Epidermal melanocyte (primary cell): ENCODE measurements around the gene CAV3.

Source experiments
- DNase-seq: peaks from one replicate; pipeline ENCODE4 v3.0.0; 2011; ENCODE audit warnings: low spot score; ENCODE audit not compliant: insufficient read length

Gene CAV3

GRCh38 chr3:8761866-8762265 is 28.3 kb downstream of the CAV3 start:
- DNase-seq: no peak

DNA sequence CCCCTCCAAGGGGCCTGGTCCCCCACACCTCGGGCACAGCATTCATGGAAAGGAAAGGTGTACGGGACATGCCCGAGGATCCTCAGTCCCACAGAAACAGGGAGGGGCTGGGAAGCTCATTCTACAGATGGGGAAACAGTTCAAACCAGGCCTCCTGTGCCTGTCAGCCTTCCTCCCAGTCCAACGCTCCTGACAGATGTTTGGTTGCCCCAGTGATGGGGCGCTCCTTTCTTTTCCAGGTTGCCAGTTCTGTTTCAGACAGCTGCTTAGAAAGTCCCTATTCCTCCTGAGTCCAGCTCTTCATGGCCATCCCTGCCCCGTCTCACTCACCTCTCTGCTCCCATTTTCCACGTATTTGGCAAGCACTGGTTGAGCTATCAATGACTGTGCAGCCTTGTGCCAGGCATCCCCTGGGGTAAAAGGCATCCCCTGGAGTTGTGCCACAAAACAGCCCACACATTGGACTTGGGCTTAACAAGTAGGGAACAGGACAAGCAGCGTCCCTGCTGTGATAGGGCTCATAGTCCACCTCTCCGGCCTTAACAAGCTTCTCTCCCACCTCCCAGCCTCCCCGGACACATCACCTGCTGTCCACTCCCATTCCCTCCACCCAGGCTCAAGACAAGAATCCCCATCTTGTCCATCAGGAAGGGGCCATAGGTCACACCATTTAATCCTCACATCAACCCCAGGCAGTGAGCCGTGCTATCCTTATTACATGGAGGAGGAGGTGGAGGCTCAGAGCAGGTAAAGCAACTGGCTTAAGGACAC is 29.2 kb downstream of the CAV3 start:
- DNase-seq: no peak

DNA sequence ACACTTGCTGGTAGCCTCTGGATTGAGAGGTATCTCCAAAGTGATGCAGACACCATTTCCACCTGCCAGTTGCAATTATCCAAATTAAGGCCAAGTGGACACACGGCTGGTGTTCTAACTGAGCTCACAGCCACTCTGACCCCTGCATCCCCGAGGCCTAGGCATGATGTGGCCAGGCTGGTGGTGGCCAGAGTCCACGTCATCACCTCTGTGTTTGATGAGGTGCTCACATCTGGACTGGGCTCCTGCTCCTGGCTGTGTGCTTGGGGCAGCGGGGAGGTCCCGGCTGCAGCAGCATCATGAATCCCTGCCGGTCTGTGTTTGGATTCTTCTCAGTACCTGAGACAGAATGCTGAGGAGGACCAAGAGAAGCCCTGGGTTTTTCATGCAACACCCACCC is 30.9 kb downstream of the CAV3 start:
- DNase-seq: no peak

- no peak for DNase-seq
These were observed 31.9 kb downstream of the CAV3 start for GRCh38 chr3:8765528-8765927.

DNA sequence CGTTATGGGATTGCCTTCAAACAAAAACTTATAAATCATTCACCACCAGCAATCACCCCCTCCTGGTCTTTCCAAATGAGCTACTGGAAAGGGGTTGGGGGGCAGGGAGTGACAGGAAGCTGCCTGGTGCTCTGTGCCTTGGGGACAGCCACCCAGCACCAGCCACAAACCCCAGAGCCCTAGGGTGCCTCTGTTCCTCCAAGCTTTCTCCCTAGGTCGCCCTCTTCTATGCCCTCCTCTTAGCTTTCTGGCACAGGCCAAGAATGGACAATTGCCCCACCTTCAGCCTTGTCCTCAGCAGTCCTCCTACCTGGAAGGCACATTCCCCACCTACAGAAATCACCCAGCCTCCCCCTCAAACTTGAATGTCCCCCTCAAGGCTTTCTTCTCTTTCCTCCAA is 32.5 kb downstream of the CAV3 start:
- DNase-seq: no peak

DNA sequence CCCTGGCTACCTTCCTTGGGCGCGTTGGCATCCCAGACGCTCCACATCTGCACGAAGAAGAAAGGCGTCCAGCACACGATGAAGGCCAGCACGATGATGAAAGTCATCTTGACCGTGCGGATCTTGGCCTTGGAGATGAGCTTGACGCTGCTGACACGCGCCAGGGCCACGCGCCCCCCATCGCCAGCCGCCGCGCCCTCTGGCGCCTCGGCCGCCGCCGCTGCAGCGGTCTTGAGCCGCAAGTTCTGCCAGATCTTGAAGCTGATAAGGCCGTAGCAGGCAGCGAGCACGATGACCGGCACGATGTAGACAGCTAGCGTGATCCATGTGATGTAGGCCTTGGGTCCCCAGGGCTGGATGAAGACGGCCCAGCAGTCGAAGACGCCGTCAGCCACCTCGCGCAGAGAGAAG is 33.7 kb downstream of the CAV3 start:
- no peak for DNase-seq

GRCh38 chr3:8767667-8768363 is 34.2 kb downstream of the CAV3 start:
- DNase-seq: no peak

- no peak for DNase-seq
These were observed 34.9 kb downstream of the CAV3 start for GRCh38 chr3:8768364-8769087.

DNA sequence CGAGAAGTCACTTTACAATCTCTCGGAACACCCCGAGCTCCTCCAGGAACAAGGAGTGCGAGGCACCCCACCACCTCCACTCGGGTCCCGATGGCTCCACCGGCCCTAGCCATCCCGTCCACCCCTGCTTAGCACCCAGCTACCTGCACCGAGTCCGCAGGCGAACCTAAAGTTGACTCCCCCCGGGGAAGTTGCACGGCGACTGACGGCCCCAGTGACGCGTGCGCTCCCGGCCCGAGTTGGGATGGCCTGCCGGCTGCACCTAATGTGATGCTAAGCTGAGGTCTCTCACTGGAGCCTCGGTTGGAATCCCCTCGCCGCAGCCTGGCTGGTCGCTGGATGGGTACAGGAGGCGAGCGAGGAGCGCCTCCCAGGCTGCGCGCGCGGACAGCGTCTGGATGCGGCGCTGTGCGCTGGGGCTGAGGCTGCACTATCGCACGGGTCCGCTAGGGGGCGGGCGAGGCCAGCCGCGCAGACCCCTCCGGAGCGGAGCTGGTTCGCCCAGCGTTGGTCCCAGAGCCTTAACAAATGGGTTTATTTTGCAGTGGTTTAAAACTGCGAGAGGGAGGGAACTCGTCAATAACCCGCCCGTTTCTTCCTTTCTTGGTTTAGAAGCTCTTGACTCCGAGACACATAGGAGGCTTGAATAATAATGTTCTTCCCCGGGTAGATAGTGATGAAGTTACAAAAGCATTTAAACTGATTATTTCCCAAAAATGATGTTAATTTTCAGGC is 35.7 kb downstream of the CAV3 start, which contains the start of gene OXTR:
OXTR (minus strand) TSS at position 526 of the 735 bp plus-strand sequence. CDS start 1,426 bp downstream, outside the sequence.
- peak; percentile 95 for DNase-seq

DNA sequence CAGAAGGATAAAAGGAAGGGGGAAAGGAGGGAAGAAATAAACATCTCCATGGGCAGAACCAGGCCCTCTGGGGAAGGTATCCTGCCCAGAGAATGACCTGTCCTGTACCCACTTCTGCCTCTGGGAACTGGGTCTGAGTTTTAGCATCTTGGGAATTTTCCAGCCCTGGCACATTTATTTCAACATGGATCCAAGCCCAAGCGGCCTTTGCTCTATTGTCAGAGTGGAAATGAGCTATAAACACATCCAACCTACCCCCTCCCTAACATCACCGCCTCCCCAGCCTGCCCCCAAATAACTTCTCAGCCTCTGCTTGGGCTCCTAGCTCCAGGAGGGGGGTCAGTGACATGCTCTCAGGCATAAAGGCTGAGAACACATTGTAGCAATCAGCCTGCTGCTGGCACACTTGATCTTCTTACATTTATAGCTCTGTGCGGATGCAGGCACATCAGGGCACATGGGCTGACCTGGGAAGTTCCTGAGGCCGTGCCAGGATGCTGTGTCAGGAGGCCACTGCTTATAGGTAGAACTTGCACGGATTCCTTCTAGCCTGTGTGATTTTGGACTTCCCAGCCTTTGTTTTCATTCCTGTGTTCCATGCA is 40.4 kb downstream of the CAV3 start:
- no peak for DNase-seq

- no peak for DNase-seq
These were observed 41.6 kb downstream of the CAV3 start for GRCh38 chr3:8775181-8775580.

DNA sequence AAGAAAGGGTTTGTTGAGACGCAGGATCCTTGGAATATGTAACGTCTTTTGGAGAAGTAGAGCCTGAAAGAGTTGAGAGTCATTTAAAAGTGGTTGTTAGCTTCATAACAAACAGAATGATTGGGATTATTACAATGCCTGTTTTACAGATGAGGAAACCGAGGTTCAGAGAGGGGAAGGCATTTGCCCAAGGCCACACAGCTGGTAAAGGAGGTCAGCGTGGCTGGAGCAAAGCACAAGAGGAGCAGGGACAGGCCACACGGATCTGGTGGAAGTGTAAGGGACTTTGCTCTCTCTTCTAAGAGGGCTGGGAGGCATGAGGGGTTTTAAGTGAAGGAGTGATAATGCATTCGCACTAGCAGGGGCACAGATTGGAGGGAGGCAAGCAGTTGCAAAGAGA is 42.0 kb downstream of the CAV3 start:
- DNase-seq: no peak

- DNase-seq: no peak
These were observed 42.8 kb downstream of the CAV3 start for GRCh38 chr3:8776406-8776805.

- DNase-seq: no peak
These were observed 43.8 kb downstream of the CAV3 start for GRCh38 chr3:8777201-8777977.

DNA sequence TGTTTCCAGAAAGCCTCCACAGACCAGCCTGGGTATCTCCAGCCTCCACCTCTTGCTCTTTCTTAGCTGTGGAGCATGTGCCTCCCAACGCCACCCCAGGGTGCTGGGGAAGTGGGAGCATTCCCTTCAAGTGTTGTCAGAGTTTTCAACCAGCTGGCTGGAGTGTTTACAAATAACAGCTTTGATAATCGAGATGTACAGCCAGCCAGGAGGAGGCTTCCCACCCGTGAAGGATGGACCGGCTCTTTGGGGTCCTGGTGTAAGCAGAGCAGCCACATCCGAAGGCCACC is 44.3 kb downstream of the CAV3 start:
- no peak for DNase-seq

DNA sequence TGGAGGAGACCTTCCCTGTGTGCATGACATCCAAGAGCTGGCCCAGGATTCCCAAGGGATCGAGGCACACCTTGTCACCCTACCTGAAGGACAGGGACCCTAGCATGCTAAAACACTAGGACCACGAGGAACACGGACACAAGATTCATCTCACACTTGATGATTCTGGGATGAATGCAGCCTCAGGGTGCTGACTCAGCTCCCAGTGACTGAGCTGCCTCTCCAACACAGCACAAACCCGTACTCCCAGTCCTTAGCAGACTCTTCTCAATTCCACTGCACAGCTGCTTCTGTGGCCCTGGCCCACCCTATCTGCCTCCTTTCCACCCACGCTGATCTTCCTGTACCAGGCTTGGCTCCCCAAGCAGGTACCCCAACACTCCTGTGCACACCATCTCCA is 44.9 kb downstream of the CAV3 start:
- no peak for DNase-seq

DNA sequence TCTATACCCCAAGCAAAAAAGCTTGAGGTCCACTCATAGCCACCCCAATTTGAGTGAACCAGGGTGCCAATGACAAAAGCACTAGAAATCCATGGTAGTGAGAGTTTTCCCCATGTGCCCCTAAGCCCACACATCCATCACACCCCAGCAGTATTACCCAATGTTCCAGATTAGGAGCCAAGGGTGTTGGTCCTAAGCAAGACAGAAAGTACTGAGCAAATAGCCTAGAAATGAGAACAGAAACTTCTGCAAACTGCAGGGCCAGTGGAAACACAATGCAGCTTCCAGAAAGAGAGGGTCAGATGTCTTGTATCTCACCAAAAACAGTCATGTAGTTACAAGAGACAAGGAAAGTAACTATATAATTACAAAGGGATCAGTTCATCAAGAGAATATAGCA is 46.7 kb downstream of the CAV3 start:
- DNase-seq: no peak

DNA sequence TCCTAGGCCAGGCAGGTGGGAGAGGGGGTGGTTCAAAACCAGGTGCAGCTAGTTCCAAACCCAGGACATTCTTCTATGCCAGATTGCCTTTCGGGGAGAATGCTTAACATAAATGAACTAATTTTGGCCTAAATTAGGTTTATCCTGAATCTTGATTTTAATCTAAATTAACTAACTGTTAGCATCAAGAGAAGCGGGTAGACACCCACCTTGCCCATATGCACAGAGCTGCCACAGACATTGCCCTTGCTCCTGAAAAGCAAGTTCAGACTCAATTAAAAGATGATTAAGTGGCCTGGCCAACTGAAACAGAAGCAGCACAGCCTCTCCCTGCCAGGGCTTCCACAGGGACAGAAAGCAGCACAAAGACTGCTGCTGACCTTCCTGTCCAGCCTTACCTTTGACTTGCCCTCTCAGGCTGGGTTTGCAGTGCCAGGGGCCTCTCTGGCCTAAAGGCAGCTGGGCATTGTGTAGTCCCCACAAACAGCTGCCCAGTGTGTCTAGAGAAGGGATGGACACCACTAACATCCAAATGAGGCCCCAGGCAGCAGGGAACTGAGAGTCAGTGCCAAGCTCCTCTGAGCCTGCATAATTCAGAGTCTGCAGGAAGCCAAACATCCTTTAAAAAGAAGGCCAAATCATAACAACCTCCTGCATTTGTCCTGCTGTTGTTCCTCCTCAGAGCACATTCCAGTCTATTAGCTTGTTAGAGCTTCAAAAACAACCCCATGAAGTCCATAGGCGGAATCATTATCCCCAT is 51.3 kb downstream of the CAV3 start:
- peak; percentile 50 for DNase-seq

- no peak for DNase-seq
These were observed 56.9 kb downstream of the CAV3 start for GRCh38 chr3:8790529-8790928.

DNA sequence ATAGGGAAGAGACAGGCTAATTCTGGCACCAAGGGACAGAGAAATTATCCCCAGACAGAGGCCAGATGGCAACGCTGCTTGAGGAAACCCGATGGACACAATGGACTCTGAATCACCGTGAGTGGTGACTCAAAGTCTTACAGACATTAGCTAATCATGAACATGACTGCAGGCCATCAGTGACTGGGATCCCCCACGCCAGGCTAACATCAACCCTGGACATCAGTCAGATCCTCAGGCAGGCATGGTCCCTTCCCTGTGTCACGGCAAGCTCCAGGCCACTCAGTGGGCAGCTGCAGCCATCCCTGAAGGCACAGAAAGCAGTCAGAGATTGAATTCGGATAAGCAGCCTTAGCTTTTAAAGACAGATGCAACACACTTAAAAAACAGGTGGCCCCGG is 59.6 kb downstream of the CAV3 start:
- no peak for DNase-seq
